Activated CD4-positive, CD25-positive, alpha-beta regulatory T cell treated with anti-CD3 and anti-CD28 coated beads, Interleukin-2, amount 50 U/mL, for 72 hours (primary cell): ENCODE results near the gene GNB1L.

Source experiments
- DNase-seq: peaks from one replicate; pipeline ENCODE4 v3.0.0; 2021

The GNB1L gene

GRCh38 chr22:19758896-19759426 is 95.7 kb downstream of the GNB1L start:
- no peak for DNase-seq

- no peak for DNase-seq
Measured at GRCh38 chr22:19757985-19758895, 96.4 kb downstream of the GNB1L start.

- DNase-seq: no peak
Measured at GRCh38 chr22:19757140-19757984, 97.3 kb downstream of the GNB1L start.

- DNase-seq: peak; percentile 61
Measured at GRCh38 chr22:19756288-19757128, 98.2 kb downstream of the GNB1L start.

GRCh38 chr22:19755722-19756287 is 98.9 kb downstream of the GNB1L start:
- no peak for DNase-seq

GRCh38 chr22:19755145-19755710 is 99.4 kb downstream of the GNB1L start:
- no peak for DNase-seq

- DNase-seq: no peak
Measured at GRCh38 chr22:19754701-19755144, 100.0 kb downstream of the GNB1L start.

GRCh38 chr22:19753996-19754700 is 100.5 kb downstream of the GNB1L start:
- no peak for DNase-seq

GRCh38 chr22:19753090-19753842 is 101.4 kb downstream of the GNB1L start:
- no peak for DNase-seq

GRCh38 chr22:19751497-19752245 is 103.0 kb downstream of the GNB1L start:
- no peak for DNase-seq

- DNase-seq: no peak
Measured at GRCh38 chr22:19750507-19751490, 103.9 kb downstream of the GNB1L start.

- no peak for DNase-seq
Measured at GRCh38 chr22:19749876-19750275, 104.8 kb downstream of the GNB1L start.

- DNase-seq: no peak
Measured at GRCh38 chr22:19748991-19749664, 105.5 kb downstream of the GNB1L start.

- DNase-seq: no peak
Measured at GRCh38 chr22:19748139-19748538, 106.5 kb downstream of the GNB1L start.

- DNase-seq: no peak
Measured at GRCh38 chr22:19747551-19747950, 107.1 kb downstream of the GNB1L start.

- DNase-seq: no peak
Measured at GRCh38 chr22:19746726-19747125, 107.9 kb downstream of the GNB1L start.
